Coronary artery (tissue), 2 donors: ENCODE data around the gene MAGI1.
A peak's percentile ranks its signal among the peaks of the same experiment; 100 is the strongest.

Experiments used
- DNase-seq: peaks from one replicate; pipeline ENCODE4 v3.0.0-alpha.2; 2017; ENCODE audit warnings: low spot score
- H3K27ac ChIP-seq, 2 donors: fragments of 200-600 bp; sonication (generic); one replicate each; pipeline ENCODE4 v1.5.1; 2016 to 2019
- H3K4me3 ChIP-seq: fragments of 200-600 bp; sonication (generic); 2 replicates; pipeline ENCODE4 v1.5.1; 2016; ENCODE audit warnings: mild to moderate bottlenecking, moderate library complexity
- TF ChIP-seq, protein P1 (sequence below): fragments of 200-600 bp; sonication (generic); IDR thresholded peaks from one replicate; pipeline ENCODE4 v1.5.1; 2019; ENCODE audit warnings: antibody characterized with exemption

Gene MAGI1

DNA sequence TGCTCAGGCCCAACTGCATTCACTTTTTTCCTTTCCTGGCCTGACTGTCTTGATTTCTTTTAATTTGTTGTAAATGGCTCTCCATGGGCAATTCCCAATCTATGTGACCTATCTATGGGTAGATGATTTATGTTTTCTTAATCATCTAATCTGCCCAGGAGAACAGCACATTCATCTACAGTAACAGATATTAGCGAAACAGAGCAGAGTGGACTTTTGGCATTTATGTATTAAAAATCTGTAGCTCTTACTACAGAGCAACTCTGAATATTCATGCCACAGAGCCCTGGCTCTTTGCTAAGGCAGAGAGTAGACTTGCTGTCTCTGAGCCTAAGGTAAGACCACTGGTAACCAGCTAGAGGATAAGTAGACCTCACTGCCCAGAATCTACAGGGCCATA is 676.0 kb downstream of the MAGI1 start:
- no peak overlapping the region for H3K4me3 ChIP-seq
- DNase-seq = no peak
- TF ChIP-seq, protein P1, sequence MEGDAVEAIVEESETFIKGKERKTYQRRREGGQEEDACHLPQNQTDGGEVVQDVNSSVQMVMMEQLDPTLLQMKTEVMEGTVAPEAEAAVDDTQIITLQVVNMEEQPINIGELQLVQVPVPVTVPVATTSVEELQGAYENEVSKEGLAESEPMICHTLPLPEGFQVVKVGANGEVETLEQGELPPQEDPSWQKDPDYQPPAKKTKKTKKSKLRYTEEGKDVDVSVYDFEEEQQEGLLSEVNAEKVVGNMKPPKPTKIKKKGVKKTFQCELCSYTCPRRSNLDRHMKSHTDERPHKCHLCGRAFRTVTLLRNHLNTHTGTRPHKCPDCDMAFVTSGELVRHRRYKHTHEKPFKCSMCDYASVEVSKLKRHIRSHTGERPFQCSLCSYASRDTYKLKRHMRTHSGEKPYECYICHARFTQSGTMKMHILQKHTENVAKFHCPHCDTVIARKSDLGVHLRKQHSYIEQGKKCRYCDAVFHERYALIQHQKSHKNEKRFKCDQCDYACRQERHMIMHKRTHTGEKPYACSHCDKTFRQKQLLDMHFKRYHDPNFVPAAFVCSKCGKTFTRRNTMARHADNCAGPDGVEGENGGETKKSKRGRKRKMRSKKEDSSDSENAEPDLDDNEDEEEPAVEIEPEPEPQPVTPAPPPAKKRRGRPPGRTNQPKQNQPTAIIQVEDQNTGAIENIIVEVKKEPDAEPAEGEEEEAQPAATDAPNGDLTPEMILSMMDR = no peak
- no peak overlapping the region for H3K27ac ChIP-seq

DNA sequence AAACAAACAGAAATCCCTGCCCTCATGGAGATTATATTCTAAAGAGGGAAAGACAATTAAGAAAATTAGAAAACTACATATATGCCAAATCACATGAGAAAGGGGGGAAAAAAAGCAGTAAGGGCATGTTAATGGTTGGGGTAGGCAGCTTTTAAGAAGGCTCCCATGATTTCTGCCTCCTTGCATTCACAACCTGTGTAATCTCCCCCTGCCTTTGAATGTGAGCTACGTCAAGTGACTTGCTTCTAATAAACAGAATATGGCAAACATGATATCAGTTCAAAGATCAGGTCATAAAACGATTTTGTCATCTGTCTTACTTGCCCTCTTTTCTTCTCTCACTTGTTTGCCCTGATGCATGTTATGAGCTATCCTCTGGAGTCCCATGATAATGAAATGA is 677.3 kb downstream of the MAGI1 start:
- Histone ChIP-seq H3K27ac (no peak overlapping the region), H3K4me3 (no peak overlapping the region)
- TF ChIP-seq, protein P1 = no peak
- no peak for DNase-seq

DNA sequence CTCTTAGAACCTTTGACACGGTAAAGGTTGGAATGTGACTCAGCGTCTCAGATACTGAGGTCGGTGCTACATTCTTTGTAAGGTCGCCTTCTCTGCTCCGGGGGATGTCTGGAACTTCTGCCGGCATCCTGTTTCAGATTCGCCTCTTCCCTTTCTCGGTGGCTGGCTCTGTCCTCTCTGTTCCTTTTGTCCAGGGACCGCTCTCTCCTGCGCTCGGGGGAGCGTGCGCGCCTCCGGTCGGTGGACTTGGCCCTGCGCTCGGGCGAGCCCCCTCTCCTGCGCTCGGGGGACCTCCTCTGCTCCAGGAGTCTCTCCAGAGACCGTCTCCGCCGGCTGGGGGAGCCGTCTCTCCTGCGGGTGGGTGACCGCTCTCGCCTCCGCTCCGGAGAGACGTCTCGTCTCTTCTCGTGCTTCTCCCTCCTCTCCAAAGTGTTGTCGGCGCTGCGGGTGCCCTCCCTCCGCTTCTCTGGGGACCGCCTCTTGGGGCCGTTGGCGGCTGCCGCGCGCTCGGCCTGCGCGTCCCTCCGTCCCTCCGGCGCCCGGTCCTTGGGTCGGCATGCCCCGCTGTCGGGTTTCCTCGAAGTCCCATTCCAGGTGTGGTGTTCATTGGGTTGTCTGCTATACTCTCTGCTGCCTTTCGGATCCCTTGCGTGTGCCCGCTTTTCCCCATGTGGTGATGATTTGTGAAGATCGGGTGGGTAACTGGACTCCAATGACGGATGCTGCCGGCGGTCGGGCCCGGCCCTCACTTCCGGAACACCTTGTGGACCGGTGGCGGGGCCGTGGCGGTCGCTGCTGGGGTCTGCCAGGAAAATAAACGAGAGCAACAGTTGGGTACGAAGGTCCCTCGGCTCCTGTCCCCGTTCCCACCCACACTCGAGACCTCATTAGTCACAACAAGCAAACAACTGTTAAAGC is 682.1 kb downstream of the MAGI1 start:
- peak overlapping the region in 1 of 2 donors; percentile 23 for H3K27ac ChIP-seq
- TF ChIP-seq, protein P1 = no peak
- peak overlapping the region; percentile 12 for H3K4me3 ChIP-seq
- no peak for DNase-seq

DNA sequence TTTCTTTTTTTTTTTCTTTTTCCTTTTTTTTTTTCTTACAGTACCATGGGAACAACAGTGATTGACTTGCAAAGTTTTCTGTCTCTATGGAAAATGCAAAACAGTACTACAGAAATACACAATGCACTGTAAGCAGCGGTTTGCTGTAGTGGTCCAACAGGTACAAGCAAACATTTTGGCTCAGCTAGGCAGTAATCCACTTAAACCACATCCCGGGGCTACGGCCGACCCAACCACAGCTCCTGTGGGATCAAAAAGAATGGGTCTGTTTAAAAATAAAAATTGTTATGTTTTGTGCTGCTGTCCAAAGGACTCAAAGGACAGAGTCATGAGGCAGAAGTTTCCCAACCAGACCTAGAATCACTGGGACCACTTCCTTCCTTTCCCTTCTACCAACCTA is 683.8 kb downstream of the MAGI1 start:
- Histone ChIP-seq H3K4me3 (no peak overlapping the region), H3K27ac (no peak overlapping the region)
- DNase-seq = no peak
- TF ChIP-seq, protein P1 = no peak

DNA sequence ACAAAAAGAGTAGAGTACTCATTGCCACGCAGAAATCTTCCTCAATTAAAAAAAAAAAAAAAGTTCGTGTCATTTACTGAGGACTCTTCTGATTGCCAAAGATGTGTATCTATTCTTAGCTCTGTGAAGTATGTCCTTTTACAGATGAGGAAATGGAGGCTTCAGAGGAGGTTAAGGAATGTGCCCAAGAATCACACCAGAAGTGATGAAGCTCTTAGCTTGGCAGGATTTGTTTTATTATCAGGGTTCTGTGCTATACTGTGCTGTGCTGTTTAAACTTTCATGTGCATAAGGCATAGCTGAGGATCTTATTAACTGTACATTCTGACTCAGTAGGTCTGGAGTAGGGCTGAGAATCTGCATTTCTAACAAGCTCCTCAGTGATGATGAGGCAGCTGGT is 685.8 kb downstream of the MAGI1 start:
- TF ChIP-seq, protein P1 = no peak
- no peak overlapping the region for H3K27ac ChIP-seq
- no peak overlapping the region for H3K4me3 ChIP-seq
- no peak for DNase-seq

DNA sequence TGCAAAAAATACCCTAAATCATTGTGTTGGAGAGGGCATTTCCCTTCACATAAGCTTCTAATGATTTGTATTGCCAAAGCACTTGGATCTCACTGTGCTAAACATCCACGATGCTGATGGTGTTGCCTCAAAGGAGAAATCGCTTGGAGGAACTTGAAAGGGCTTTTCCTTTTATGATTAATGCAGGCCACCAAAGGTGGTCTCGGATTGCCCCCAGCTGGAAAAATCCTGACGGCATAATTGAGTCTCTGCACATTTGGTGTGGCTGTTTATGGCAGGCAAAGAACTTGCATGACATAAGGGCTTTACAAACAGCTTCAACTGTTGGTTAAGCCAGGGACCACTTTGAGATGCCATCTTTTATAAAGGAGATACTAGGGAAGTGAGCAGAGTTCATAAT is 687.0 kb downstream of the MAGI1 start:
- Histone ChIP-seq H3K27ac (no peak overlapping the region), H3K4me3 (no peak overlapping the region)
- no peak for DNase-seq
- TF ChIP-seq, protein P1 = no peak
